NCI-H1417 (cell line): ENCODE data around the gene CRIP1.
A peak's percentile ranks its signal among the peaks of the same experiment; 100 is the strongest.

Source experiments
- DNase-seq, 3 experiments: peaks; one replicate each; lab custom pipeline; 2025; lab: John Stamatoyannopoulos, UW

CRIP1 gene

DNA sequence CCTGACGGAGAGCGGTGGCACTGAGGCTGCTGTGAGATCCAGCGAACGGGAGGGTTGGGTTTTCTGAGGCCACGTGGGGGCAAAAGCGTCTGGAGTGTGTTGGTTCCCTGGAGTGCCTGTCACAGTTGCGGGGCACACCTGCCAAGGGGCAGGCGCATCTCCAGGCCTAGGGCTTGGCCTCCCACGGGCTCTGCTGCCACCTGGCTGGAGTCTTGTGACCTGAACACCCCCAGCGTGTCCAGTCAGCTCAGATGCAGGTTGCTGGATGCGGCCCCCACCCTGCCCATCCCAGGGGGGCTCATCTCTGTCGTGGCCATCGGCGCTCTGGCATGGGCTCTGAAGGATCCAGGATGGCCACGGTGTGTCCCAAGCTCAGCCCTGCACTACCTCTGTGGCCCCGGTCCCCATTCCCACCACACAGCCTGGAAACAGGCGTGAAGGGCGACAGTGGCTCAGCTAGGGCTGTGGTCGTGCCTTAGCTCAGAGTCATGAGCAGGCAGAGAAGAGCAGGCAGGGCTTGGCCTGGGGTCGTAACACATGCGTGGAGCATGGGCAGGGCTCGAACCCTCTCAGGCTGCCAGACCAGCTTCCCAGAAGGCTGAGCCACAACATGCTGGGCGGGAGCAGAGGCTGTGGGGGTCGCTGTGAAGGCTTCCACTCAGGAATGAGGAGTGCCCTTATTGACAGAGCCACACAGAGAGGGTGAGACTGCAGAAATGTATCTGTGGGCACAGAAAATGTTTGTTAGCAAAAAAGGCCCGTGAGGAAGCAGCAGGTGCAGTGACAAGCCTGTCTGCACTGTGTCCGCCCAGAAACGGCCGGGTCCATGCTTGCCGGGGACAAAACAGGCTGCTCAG is 35.6 kb upstream of the CRIP1 start:
- DNase-seq = peak in 1 of 3 experiments; percentile 6

DNA sequence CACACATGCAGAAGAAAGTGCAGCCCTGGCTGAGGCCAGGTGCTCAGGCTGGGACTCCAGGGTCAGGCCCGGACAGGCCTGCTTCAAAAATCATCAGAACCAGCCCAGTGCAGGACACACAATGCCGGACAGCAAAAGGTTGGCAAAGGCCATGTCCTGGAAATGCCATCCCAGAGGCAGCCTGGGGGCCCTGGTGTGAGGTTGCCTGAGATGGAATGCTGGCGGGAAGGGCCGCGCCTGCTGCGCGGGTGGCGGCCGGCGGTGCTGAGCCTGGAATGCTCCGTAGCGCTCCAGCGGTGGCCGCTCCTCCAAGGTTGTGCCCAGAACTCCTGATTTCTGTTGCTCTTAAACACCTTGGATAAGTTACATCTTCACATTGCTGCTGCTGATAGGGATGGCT is 33.7 kb upstream of the CRIP1 start:
- no peak for DNase-seq

DNA sequence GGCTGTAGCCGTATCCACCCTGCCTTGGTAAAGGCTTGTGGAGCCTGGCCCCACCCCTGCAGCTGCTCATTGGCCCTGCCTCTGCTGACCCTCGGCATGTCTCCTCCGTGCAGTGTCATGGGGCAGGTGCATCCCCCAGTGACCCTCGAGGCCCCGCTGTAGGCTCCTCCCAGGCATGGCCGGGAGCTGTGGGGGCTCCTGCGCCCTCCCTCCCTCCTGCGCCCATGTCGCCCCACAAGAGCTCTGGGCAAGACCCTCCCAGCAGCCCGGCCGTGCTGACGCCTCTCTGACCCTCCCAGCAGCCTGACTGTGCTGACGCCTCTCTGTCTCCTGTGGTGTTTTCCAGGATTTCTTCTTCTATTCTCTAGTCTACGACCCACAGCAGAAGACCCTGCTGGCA is 32.8 kb upstream of the CRIP1 start:
- DNase-seq = no peak

DNA sequence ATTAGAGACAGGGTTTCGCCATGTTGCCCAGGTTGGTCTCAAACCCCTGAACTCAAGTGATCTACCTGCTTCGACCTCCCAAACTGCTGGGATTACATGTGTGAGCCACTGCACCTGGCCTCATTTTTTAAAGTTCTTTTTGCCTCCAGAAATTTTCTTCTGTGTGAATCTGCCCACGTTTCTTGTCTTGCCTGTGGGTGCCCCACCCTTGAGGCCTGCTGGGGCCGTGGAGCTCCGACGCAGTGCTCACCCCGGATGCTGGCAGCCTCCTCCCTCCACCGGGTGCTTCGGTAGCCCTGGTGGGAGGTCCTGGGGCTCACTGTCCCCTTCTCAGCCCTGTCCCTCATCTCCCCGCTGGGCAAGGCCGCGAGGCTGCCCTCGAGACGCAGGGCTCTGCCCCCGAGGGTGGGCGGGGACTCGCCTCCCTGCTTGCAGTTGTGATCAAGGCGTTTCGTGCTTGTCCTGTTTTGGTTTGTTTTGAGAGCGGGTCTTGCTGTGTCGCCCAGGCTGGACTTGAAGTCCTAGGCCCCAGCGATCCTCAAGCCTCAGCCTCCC is 31.5 kb upstream of the CRIP1 start:
- no peak for DNase-seq

DNA sequence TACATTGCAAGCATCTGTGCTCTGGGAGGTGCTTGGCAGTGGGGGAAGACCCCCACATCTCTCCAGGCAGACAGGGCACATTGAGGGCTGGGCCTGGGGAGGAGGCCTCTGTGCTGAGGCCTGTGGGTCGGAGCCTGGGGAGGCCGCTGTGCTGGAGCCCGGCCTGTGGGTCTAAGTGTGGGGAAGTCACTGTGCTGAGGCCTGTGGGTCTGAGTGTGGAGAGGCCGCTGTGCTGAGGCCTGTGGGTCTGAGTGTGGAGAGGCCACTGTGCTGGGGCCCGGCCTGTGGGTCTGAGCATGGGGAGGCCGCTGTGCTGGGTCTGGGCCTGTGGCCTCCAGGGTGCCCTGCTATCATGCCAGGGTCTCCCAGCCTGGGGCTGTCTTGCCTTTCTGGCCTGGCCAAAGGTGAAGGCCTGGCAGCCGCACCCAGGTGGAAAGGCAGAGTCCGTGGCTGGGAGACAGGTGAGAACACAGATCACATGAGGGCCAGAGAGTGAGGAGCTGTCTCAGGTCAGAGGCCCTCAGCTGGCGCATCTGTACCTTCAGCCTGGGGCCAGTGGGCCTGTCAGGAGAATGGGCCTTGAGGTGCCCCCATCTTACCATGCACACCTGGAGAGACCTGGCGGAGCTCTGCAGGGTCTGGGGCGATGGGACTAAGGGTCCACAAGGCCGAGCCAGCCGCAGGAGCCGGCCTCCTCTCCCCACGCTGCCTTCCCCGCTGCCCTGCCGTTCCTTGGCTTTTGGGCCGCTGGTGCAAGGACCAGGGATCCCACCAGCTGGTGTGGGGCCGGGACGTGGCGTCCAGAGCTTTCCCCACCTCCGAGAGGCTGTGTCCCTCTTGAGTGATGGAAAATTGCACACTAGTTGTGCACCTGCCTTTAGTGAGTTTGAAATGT is 30.7 kb upstream of the CRIP1 start:
- no peak for DNase-seq

DNA sequence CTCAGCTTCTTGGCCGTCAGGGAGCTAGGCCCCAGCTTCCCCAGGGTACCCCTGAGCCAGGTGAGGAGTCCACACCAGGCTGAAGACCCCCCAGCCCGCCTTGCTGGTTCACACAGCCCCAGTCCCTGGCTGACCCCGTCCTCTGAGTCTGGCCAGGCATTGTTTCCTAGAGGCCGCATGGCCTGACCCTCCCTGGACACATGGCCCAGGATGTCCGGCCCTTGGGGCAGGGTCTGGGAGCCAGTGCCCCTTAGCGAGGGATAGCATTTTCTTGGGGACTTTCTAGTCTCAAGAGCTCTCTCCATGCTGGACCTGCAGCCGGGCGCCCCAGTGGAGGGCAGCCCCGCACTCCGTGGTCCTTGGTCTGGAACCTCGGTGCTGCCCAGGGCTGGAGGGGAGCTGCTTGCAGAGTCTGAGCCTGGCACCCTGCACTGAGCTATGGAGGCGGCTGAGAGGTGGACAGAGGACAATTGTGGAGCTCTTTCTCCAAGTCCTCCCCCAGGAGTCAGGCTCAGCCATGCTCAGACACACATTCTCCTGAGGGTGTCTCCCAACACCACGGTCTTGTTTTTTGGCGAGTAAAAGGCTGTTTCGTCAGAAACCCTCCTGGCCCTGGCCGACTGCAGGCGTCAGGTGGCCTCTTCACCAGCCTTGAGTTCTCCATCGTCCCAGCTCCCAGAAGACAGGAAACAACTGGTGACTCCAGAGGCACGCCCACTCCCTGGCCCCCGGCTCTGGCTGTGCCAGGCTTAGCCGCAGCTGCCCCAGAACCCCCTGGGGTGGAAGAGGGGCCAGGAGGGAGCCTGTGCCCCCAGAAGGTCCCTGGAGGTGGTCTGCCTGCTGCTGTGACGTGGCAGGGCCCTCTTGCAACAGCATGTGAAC is 29.7 kb upstream of the CRIP1 start:
- no peak for DNase-seq

DNA sequence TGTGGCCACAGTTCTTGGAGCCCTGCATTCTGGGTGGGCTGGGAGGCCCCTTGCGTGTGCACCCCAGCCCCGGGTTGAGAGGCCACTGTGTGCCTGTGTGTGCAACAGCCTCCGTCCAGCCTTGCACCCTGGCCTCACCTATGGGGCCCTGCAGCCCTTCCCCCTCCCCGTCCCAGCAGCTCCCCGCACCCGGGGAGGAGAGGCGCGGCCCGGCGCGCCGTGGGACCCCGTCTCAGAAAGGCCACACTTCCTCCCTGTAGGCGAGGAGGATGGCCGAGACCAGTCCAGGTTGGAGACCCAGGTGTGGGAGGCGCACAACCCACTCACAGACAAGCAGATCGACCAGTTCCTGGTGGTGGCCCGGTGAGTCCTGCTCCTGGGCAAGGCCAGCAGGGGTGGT is 28.7 kb upstream of the CRIP1 start:
- DNase-seq = no peak

DNA sequence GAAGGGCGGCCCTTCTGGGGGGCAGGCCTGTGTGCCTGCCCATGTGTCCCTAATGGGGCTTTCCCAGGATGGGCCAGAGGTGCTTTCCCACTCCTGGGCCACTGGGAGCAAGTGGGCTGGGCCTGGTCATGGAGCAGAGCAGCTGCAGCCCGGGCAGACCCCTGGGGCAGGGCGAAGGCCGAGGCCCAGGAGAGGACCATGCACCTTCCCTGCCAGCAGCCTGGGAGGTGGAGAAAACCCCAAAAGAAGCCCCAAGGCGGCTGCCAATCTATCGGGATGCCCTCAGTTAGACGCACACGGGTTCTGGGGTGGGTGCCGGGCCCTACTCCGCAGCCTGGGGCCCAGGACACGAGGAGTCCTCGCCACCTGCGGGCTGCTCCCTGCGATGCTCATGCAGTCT is 28.1 kb upstream of the CRIP1 start:
- no peak for DNase-seq

DNA sequence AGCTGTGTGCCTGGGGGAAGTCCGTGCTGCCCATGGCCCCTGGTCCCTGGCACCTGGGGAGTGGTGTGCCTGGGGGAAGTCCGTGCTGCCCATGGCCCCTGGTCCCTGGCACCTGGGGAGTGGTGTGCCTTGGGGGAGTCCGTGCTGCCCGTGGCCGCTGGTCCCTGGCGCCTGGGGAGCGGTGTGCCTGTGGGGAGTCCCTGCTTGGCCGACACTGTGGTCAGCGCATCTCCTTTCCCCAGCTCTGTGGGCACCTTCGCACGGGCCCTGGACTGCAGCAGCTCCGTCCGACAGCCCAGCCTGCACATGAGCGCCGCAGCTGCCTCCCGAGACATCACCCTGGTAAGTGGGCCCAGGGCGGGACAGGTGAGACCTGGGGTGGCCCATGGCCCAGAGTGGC is 26.6 kb upstream of the CRIP1 start:
- DNase-seq = no peak

DNA sequence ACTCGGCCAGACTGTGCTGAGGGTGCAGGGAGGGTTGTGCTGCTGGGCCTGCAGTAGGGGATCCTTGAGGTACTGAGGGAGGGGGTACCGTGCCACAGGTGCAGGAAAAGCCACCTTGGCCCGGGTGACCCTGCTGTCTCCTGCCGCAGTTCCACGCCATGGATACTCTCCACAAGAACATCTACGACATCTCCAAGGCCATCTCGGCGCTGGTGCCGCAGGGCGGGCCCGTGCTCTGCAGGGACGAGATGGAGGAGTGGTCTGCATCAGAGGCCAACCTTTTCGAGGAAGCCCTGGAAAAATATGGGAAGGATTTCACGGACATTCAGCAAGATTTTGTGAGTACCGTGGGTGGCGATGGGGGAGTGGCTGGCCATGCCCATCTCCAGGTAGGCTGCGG is 26.1 kb upstream of the CRIP1 start:
- DNase-seq = no peak

DNA sequence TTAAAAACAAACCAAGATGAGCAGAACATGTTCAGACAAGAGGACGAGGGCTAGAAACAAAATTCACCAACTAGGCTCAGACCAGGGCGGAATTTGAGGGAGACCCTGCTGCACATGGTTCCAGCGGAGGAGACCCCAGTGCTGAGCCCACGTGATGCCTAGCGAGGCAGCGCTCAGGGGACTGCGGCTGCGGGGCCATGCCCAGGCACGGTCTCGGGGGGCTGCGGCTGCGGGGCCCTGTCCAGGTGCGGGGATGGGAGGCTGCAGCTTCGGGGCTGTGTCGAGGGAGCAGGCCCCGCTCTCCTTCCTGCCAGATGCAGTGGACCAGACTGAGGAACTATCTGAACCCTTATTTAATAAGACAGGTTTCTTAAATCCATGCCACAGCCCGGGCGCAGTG is 24.8 kb upstream of the CRIP1 start:
- DNase-seq = no peak

DNA sequence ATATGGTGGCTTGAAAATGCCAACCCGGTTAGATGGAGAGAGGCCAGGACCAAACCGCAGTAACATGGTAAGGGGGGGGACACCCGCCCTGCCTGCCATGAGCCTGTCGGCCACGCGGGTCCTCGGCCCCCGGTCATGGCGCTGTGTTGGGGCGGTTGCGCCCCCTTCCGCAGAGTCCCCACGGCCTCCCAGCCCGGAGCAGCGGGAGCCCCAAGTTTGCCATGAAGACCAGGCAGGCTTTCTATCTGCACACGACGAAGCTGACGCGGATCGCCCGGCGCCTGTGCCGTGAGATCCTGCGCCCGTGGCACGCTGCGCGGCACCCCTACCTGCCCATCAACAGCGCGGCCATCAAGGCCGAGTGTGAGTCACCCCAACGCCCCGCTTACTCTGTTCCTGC is 22.2 kb upstream of the CRIP1 start:
- no peak for DNase-seq

DNA sequence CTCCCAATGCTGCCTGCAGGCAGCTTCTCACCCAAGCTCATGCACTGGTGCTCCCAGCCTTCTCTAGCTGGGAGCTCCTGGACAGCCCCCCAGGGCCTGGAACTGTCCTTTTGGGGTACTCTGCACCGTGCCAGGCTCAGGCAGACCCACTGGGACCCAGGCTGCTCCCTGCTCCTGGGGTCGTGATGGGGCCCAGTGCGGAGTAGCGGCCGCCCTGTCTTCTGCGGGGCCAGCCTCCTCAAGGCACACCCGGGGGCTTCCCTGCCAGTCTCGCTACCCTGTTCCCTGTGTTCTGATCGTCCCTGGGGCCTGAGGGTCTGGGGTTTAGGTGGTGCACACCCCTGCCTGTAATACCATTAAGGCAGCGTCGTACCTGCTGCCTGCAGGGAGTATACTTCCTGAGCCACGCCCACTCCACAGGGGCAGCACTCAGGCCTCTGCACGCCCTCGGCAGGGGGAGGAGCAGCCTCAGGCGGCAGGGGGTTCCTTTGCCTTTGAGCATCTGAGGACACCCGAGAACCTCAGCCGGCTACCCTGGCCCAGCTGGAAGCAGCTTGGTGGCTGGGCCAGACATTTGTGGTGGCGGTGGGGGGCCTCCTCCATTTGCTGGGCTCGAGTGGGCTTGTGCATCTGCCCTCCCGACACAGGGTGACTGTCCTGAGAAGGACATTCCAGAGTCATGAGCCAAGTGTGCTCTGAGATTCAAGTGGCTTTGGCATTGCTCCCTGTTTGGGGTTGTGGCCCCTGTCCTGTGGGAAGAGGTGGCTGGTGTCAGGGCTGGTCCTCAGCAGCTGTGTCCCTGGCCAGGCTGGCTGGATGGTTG is 21.3 kb upstream of the CRIP1 start:
- DNase-seq = peak in 2 of 3 experiments; percentile 78 to 89

DNA sequence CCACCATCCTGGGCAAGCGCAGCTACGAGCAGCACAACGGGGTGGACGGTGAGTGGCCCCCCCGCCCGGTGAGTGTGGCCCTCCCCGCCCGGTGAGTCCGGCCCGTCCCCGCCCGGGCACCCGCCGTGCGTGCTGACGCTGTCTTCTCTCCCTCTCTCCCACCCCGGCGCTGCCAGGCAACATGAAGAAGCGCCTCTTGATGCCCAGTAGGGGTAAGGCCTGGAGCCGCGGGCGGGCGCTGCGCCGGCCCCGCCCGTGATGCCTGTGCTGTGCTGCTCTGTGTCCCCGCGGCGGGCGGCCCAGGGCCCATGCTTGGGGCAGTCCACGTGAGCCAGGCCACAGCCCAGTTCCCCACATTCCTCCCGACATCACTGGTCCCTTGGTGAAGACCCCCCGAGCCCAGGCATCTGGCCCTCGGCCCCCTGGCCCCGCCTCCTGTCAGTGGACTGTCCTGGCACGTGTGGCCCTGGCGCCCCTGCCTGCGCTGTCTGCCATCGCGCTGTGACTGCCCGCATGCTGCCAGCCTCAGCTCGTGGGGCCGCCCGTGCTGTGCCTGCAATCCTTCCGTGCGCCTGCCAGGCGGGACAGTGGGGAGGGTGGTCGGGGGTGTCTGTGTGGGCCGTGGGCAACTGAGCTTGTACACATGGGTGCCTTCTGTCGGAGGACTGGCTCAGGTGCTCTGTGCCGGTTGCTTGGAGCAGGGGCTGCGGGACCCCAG is 20.0 kb upstream of the CRIP1 start:
- DNase-seq = peak in 2 of 3 experiments; percentile 90 to 95

DNA sequence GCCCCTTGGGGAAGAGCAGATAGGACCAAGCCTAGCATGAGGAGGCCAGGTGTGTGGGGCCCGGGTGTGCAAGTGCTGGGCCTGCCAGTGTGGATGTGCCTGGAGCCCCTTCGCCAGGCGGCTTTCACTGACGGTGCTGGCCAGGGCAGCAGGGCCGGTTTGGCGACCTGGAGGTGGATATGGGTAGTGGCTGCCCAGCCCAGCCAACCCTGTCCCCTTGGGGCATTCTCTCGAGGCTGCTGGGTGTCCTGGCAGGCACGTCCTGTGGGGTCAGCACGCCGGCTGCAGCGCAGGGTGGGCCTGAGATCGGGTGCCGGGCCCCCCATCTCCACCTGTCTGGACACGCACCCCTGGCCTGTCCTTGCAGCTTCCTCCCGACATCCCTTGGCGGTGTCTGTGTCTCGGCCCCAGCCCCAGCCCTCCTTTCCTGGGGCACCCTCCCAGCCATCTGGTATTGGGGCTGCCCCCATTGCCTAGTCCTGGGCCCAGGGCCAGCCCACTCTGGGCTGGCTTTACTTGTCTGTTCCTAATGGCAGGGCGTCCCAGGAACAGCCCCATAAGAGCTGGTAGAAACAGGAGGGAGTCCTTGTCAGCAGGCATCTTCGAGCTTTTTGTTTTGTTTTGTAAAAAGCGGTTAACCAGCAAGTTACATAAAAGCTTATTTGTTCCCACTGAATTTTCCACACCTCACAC is 19.3 kb upstream of the CRIP1 start:
- no peak for DNase-seq

DNA sequence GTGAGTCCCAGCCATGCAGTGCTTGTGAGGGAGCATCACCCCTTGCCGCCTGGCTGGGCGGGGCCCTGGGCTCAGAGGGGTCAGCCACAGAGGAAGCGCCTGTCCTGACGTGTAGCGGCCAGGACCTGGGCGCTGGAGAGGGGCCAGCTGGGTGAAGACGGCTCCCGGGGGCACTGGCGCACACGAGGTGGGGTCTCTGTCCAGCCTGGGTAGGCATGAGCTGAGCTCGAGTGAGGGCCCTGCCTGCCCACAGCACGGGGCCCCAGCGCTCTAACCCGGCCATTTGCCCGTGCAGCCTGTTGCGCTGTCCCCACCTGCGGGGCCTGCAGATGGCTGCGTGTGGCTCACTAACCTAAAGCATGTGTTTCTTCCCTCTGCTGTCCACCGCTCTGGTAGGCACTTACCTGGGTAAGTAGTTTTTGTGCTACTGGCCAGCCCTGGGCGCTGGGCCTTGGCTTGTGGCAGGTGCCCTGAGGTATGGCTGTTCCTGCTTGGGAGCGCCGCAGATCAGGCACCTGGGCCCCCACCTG is 18.7 kb upstream of the CRIP1 start:
- no peak for DNase-seq

DNA sequence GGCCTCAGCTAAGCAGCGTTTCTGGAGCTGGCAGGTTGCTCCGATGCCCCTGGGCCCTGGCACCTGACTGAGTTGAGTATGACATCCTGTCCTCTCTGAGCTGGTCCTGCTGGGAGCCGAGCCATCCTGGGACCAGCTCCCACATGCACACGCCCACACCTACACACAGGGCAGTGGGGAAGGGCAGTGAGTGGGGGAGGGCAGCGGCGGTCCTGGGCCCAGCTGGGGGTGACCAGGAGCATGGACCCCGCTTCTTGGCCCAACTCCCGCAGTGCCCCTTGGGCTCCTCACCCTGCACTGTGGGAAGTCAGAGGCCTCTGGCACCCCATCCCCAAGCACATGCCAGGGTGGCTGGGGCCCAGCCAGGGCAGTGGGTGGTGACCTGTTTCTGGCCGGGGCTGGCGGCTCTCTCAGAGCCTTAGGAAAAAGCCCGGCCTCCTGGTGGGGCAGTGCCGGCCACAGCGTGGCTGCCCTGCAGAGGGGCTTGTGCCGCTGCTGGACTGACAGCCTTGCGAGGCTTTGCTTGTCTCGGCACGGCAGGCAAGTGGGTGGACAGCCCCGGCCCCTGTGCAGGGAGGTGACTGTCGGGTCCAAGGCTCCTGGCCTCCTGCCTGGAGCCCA is 18.0 kb upstream of the CRIP1 start:
- no peak for DNase-seq

DNA sequence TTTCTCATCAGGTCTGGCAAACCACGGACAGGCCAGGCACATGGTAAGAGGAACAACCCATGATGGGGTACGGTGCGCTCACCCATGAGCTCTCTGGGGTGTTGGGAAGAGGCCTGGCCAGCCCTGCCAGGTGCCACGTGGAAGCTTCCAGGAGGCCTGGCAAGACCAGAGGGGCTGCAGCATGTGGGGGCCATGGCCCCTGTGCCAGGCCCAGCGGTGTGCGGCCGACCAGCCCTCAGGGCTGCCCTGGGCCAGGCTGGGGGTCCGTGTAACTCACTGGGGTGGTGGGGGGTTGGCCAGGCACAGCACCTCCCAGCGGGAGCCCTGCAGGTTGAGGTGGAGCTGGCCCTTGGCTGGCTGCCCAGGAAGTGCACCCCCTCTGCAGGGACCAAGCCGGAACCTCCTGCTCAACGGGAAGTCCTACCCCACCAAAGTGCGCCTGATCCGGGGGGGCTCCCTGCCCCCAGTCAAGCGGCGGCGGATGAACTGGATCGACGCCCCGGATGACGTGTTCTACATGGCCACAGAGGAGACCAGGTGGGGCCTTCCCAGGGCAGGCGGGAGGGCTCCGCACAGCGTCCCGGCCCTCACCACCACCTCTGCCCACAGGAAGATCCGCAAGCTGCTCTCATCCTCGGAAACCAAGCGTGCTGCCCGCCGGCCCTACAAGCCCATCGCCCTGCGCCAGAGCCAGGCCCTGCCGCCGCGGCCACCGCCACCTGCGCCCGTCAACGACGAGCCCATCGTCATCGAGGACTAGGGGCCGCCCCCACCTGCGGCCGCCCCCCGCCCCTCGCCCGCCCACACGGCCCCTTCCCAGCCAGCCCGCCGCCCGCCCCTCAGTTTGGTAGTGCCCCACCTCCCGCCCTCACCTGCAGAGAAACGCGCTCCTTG is 17.0 kb upstream of the CRIP1 start:
- peak in 2 of 3 experiments; percentile 21 to 36 for DNase-seq
